Type B pancreatic cell (in vitro differentiated cells): Measurements from ENCODE around the gene COL11A1. TPM values are rescaled to one million over a fixed set of nuclear protein-coding genes. Genes with fewer than 3 reads are reported as not detected.

Source experiments
- DNase-seq: peaks from one replicate; pipeline ENCODE4 v3.0.0; 2021; ENCODE audit warnings: mixed read lengths; ENCODE audit not compliant: unreplicated experiment; ENCODE audit errors: extremely low spot score
- H3K27ac Mint-ChIP-seq: 2 replicates; pipeline ENCODE4 v1.8.0; 2021; ENCODE audit warnings: mild to moderate bottlenecking, mixed read lengths
- H3K27me3 Mint-ChIP-seq: 2 replicates; pipeline ENCODE4 v1.8.0; 2021; ENCODE audit warnings: mixed read lengths
- H3K36me3 Mint-ChIP-seq: 2 replicates; pipeline ENCODE4 v1.8.0; 2021; ENCODE audit warnings: mixed read lengths
- H3K4me1 Mint-ChIP-seq: one replicate; pipeline ENCODE4 v1.8.0; 2021; ENCODE audit warnings: mixed read lengths; ENCODE audit not compliant: unreplicated experiment
- H3K4me3 Mint-ChIP-seq: 2 replicates; pipeline ENCODE4 v1.8.0; 2021; ENCODE audit warnings: mild to moderate bottlenecking, mixed read lengths
- H3K9me3 Mint-ChIP-seq: 2 replicates; pipeline ENCODE4 v1.8.0; 2021; ENCODE audit warnings: mixed read lengths
- CTCF ChIP-seq: fragments of 200-600 bp; sonication (generic); conservative IDR thresholded peaks from 2 replicates; pipeline ENCODE4 v1.5.0; 2021; ENCODE audit warnings: antibody characterized with exemption, mild to moderate bottlenecking
- total RNA-seq: library from RNA; stranded (reverse); gene quantifications from 2 replicates; pipeline ENCODE4 v1.2.1, GENCODE V29; 2021; ENCODE audit warnings: low replicate concordance

The COL11A1 gene
- total RNA-seq, 1 donor from 2014 or later, result 58.3 TPM

- Mint-ChIP-seq H3K36me3 (no peaks in the 10 kb centered on the region), H3K9me3 (peaks cover 13% of the 10 kb centered on the region), H3K4me1 (no peaks in the 10 kb centered on the region), H3K4me3 (no peak overlapping the region), H3K27ac (no peak overlapping the region), H3K27me3 (no peaks in the 10 kb centered on the region)
- TF ChIP-seq CTCF, result no peak
- no peak for DNase-seq
Measured at GRCh38 chr1:102872526-102872925, 235.8 kb downstream of the COL11A1 start.

- Mint-ChIP-seq H3K4me1 (no peaks in the 10 kb centered on the region), H3K27ac (no peak overlapping the region), H3K4me3 (no peak overlapping the region), H3K9me3 (peaks cover 13% of the 10 kb centered on the region), H3K36me3 (no peaks in the 10 kb centered on the region), H3K27me3 (no peaks in the 10 kb centered on the region)
- DNase-seq, result no peak
- TF ChIP-seq CTCF, result no peak
Measured at GRCh38 chr1:102872097-102872496, 236.2 kb downstream of the COL11A1 start.

GRCh38 chr1:102863704-102864103 lies 244.6 kb downstream of the COL11A1 start:
- Mint-ChIP-seq H3K27me3 (no peaks in the 10 kb centered on the region), H3K9me3 (peaks cover 4% of the 10 kb centered on the region), H3K4me1 (no peaks in the 10 kb centered on the region), H3K4me3 (no peak overlapping the region), H3K36me3 (no peaks in the 10 kb centered on the region), H3K27ac (no peak overlapping the region)
- no peak for DNase-seq
- no peak for TF ChIP-seq CTCF

GRCh38 chr1:102861247-102861646 lies 247.1 kb downstream of the COL11A1 start:
- TF ChIP-seq CTCF, result no peak
- Mint-ChIP-seq H3K4me3 (no peak overlapping the region), H3K9me3 (peaks cover 4% of the 10 kb centered on the region), H3K36me3 (no peaks in the 10 kb centered on the region), H3K27ac (no peak overlapping the region), H3K27me3 (no peaks in the 10 kb centered on the region), H3K4me1 (no peaks in the 10 kb centered on the region)
- no peak for DNase-seq

- no peak overlapping the region for H3K27ac Mint-ChIP-seq
- peaks cover 4% of the 10 kb centered on the region for H3K9me3 Mint-ChIP-seq
- no peaks in the 10 kb centered on the region for H3K36me3 Mint-ChIP-seq
- no peaks in the 10 kb centered on the region for H3K27me3 Mint-ChIP-seq
- H3K4me1 Mint-ChIP-seq, result no peaks in the 10 kb centered on the region
- TF ChIP-seq CTCF, result no peak
- DNase-seq, result no peak
- no peak overlapping the region for H3K4me3 Mint-ChIP-seq
Measured at GRCh38 chr1:102858695-102859094, 249.6 kb downstream of the COL11A1 start.

GRCh38 chr1:102857251-102857650 lies 251.1 kb downstream of the COL11A1 start:
- Mint-ChIP-seq H3K4me3 (no peak overlapping the region), H3K9me3 (peaks cover 4% of the 10 kb centered on the region), H3K36me3 (no peaks in the 10 kb centered on the region), H3K27me3 (no peaks in the 10 kb centered on the region), H3K27ac (no peak overlapping the region), H3K4me1 (no peaks in the 10 kb centered on the region)
- DNase-seq, result no peak
- no peak for TF ChIP-seq CTCF
